ENCODE measurements around the gene AUNIP. TPM values are rescaled to one million over a fixed set of nuclear protein-coding genes. Genes with fewer than 3 reads are reported as not detected.

The AUNIP gene
- total and polyA plus RNA-seq, 2 donors (not counting 1 experiment from before 2014, with no cell fraction given): 0.33 to 1.2 TPM

DNA sequence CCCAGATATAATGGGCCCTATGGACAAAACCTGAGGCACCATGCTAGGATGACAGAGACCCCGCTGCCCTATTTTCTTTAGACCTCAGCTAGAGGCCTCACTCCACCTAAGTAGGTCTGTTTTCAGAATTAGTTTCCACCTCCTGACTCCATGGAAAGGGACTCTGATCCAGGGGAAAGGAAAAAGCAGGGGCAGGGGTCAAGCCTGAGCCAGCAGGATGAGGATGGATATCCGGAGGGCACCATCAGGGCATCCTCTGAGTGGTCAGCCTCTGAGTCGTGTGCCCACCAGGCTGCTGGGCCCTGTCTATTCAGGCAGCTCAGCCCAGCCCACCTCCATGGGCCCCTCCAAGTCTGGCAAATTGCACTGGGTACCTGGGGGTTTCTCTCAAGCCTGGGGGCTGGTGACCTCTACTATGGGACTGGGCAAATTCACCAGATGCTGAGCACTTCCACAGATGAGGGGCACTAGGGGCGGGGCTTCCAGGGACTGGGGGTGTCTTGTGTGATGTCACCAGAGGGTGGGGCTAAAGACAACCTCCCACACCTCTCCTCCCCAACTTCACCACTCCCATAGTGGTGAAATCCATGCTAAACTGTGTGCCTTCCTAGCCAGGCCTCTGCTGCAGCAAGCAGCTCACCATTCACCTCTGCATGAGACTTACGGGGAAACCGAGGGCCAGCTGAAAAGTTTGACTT lies 10.8 kb upstream of the AUNIP start:
- TF ChIP-seq, protein P1, sequence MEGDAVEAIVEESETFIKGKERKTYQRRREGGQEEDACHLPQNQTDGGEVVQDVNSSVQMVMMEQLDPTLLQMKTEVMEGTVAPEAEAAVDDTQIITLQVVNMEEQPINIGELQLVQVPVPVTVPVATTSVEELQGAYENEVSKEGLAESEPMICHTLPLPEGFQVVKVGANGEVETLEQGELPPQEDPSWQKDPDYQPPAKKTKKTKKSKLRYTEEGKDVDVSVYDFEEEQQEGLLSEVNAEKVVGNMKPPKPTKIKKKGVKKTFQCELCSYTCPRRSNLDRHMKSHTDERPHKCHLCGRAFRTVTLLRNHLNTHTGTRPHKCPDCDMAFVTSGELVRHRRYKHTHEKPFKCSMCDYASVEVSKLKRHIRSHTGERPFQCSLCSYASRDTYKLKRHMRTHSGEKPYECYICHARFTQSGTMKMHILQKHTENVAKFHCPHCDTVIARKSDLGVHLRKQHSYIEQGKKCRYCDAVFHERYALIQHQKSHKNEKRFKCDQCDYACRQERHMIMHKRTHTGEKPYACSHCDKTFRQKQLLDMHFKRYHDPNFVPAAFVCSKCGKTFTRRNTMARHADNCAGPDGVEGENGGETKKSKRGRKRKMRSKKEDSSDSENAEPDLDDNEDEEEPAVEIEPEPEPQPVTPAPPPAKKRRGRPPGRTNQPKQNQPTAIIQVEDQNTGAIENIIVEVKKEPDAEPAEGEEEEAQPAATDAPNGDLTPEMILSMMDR (conservative IDR thresholded peaks at IDR 0.05 in 1 of 2, IDR thresholded peaks at IDR 0.05 in 1 of 2; ENCODE audit: low read depth in 1 of 2, low read length in 2 of 2): no peak
- TF ChIP-seq EZH2 (IDR thresholded peaks at IDR 0.05; ENCODE audit: low read length, missing control alignments): no peak
- Histone ChIP-seq H3K4me1 (ENCODE audit: control insufficient read depth, extremely low read depth, insufficient read depth, low read length) (peaks cover 20% of the 10 kb centered on the region), H3K9ac (ENCODE audit: insufficient read depth, low read length) (no peak overlapping the region), H3K4me3 (replicated peaks in 1 of 4; ENCODE audit: control extremely low read depth in 1 of 4, insufficient read depth in 1 of 4, low read depth in 3 of 4, low read length in 4 of 4) (no peak overlapping the region), H3K36me3 (ENCODE audit: control insufficient read depth, insufficient read depth, low read length) (peaks cover 7% of the 10 kb centered on the region), H2AFZ (ENCODE audit: low read length) (no peak overlapping the region), H3K79me2 (ENCODE audit: control insufficient read depth, insufficient read depth, low read length) (no peaks in the 10 kb centered on the region), H3K4me2 (ENCODE audit: extremely low read depth, insufficient read depth, low read length) (no peak overlapping the region), H3K27ac (ENCODE audit: insufficient read depth, low read length) (no peak overlapping the region), H3K27me3 (ENCODE audit: control insufficient read depth, insufficient read depth, low read length) (no peaks in the 10 kb centered on the region), H3K9me3 (ENCODE audit: control insufficient read depth, insufficient read depth, low read depth, low read length) (no peaks in the 10 kb centered on the region), H4K20me1 (ENCODE audit: control insufficient read depth, extremely low read depth, insufficient read depth, low read length) (no peaks in the 10 kb centered on the region)
- no peak for DNase-seq (ENCODE audit: low read depth in 2 of 2)

DNA sequence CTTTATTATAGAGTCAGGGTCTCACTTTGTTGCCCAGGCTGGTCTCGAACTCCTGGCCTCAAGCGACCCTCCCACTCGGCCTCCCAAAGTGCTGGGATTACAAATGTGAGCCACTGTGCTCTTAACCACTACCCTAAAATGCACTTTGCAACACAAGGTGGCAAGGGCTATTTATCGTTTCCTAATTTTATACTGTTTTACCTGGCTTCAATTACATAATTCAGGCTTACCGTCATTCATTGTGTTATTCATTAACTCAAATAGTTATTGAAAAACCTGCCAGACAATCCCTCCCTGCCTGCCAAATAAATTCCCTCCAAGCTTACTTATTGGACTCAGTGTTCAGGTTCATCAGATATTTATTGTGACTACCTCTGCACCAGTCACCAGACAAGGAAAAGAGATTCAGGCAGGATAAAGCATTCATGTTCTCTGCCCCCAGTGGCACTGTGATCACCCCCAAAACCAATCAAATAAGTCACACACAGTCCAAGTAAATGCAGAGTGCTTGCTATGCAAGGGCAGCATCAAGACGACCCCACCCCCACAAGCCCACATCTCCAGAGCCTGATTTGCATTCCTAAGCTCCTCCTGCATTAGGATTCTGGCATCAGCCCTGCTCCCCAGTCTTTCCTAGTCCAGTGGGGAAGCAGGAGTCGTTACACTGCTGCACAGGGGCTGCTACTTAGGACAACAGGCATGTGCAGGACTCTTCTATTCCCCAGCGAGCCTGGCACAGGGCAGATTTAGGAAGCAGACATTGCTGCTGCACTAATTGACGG lies 8.1 kb upstream of the AUNIP start:
- Histone ChIP-seq H3K4me3 (replicated peaks in 1 of 4; ENCODE audit: control extremely low read depth in 1 of 4, insufficient read depth in 1 of 4, low read depth in 3 of 4, low read length in 4 of 4) (no peak overlapping the region), H3K27me3 (ENCODE audit: control insufficient read depth, insufficient read depth, low read length) (no peaks in the 10 kb centered on the region), H3K36me3 (ENCODE audit: control insufficient read depth, insufficient read depth, low read length) (peaks cover 11% of the 10 kb centered on the region), H3K9me3 (ENCODE audit: control insufficient read depth, insufficient read depth, low read depth, low read length) (no peaks in the 10 kb centered on the region), H3K9ac (ENCODE audit: insufficient read depth, low read length) (no peak overlapping the region), H4K20me1 (ENCODE audit: control insufficient read depth, extremely low read depth, insufficient read depth, low read length) (no peaks in the 10 kb centered on the region), H2AFZ (ENCODE audit: low read length) (no peak overlapping the region), H3K27ac (ENCODE audit: insufficient read depth, low read length) (no peak overlapping the region), H3K4me2 (ENCODE audit: extremely low read depth, insufficient read depth, low read length) (no peak overlapping the region), H3K4me1 (ENCODE audit: control insufficient read depth, extremely low read depth, insufficient read depth, low read length) (peaks cover 10% of the 10 kb centered on the region), H3K79me2 (ENCODE audit: control insufficient read depth, insufficient read depth, low read length) (no peaks in the 10 kb centered on the region)
- no peak for DNase-seq (ENCODE audit: low read depth in 2 of 2)
- TF ChIP-seq EZH2 (IDR thresholded peaks at IDR 0.05; ENCODE audit: low read length, missing control alignments): no peak
- TF ChIP-seq, protein P1 (conservative IDR thresholded peaks at IDR 0.05 in 1 of 2, IDR thresholded peaks at IDR 0.05 in 1 of 2; ENCODE audit: low read depth in 1 of 2, low read length in 2 of 2): no peak

DNA sequence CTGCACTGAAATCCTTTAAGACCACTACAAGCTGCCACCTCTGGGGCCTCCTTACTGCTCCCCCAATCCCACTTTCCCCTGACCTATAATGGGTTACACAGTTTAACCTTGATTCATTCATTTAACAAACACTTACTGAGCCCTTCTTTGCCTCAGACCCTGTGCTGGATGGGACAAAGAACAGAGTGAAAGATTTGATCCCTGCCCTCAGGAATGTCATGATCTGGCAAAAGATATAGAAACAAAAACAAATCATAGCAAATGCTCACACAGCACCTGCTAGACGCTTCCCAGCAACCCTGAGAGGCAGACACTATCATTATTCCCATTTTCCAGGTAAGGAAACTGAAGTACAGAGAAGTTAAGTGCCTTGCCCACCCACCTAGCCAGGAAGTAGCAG lies 7.0 kb upstream of the AUNIP start:
- H4K20me1 ChIP-seq (ENCODE audit: control insufficient read depth, extremely low read depth, insufficient read depth, low read length): no peaks in the 10 kb centered on the region
- no peaks in the 10 kb centered on the region for H3K9me3 ChIP-seq (ENCODE audit: control insufficient read depth, insufficient read depth, low read depth, low read length)
- H2AFZ ChIP-seq (ENCODE audit: low read length): no peak overlapping the region
- H3K4me2 ChIP-seq (ENCODE audit: extremely low read depth, insufficient read depth, low read length): no peak overlapping the region
- H3K27ac ChIP-seq (ENCODE audit: insufficient read depth, low read length): no peak overlapping the region
- no peak for DNase-seq (ENCODE audit: low read depth in 2 of 2)
- no peak overlapping the region for H3K9ac ChIP-seq (ENCODE audit: insufficient read depth, low read length)
- H3K79me2 ChIP-seq (ENCODE audit: control insufficient read depth, insufficient read depth, low read length): no peaks in the 10 kb centered on the region
- H3K36me3 ChIP-seq (ENCODE audit: control insufficient read depth, insufficient read depth, low read length): peaks cover 12% of the 10 kb centered on the region
- peaks cover 2% of the 10 kb centered on the region for H3K4me1 ChIP-seq (ENCODE audit: control insufficient read depth, extremely low read depth, insufficient read depth, low read length)
- TF ChIP-seq, protein P1 (conservative IDR thresholded peaks at IDR 0.05 in 1 of 2, IDR thresholded peaks at IDR 0.05 in 1 of 2; ENCODE audit: low read depth in 1 of 2, low read length in 2 of 2): no peak
- no peaks in the 10 kb centered on the region for H3K27me3 ChIP-seq (ENCODE audit: control insufficient read depth, insufficient read depth, low read length)
- no peak overlapping the region for H3K4me3 ChIP-seq (replicated peaks in 1 of 4; ENCODE audit: control extremely low read depth in 1 of 4, insufficient read depth in 1 of 4, low read depth in 3 of 4, low read length in 4 of 4)
